Astrocyte of the hippocampus (primary cell): Measurements from ENCODE around the gene ZNF554.
A peak's percentile ranks its signal among the peaks of the same experiment; 100 is the strongest.
"Not testable (repeated sequence)": the region's sequence is repeated elsewhere in the genome, so short reads cannot be mapped to it uniquely, and the experiment has no call there.

ENCODE experiments used
- DNase-seq: peaks from one replicate; pipeline ENCODE4 v3.0.0; 2011; ENCODE audit warnings: low read depth, low spot score

ZNF554 gene

GRCh38 chr19:2790557-2791271, 29.0 kb upstream of the ZNF554 start:
- DNase-seq = no peak

GRCh38 chr19:2791440-2791839, 28.2 kb upstream of the ZNF554 start:
- no peak for DNase-seq

- no peak for DNase-seq
Observed at GRCh38 chr19:2791876-2792275, 27.8 kb upstream of the ZNF554 start.

- DNase-seq = not testable (repeated sequence)
Observed at GRCh38 chr19:2792666-2793065, 27.0 kb upstream of the ZNF554 start.

GRCh38 chr19:2793126-2793525, 26.5 kb upstream of the ZNF554 start:
- DNase-seq = no peak

- DNase-seq = no peak
Observed at GRCh38 chr19:2793577-2793976, 26.1 kb upstream of the ZNF554 start.

- no peak for DNase-seq
Observed at GRCh38 chr19:2795827-2796658, 23.6 kb upstream of the ZNF554 start.

GRCh38 chr19:2796659-2797266, 22.9 kb upstream of the ZNF554 start:
- DNase-seq = no peak

GRCh38 chr19:2797280-2797679, 22.4 kb upstream of the ZNF554 start:
- DNase-seq = no peak

GRCh38 chr19:2798158-2798685, 21.4 kb upstream of the ZNF554 start:
- DNase-seq = no peak

- DNase-seq = peak; percentile 41
Observed at GRCh38 chr19:2798733-2799132, 20.9 kb upstream of the ZNF554 start.

GRCh38 chr19:2799273-2800020, 20.2 kb upstream of the ZNF554 start:
- no peak for DNase-seq

GRCh38 chr19:2800506-2800905, 19.2 kb upstream of the ZNF554 start:
- no peak for DNase-seq

- no peak for DNase-seq
Observed at GRCh38 chr19:2802826-2803225, 16.8 kb upstream of the ZNF554 start.

- no peak for DNase-seq
Observed at GRCh38 chr19:2803486-2804155, 16.0 kb upstream of the ZNF554 start.

GRCh38 chr19:2804156-2805004, 15.3 kb upstream of the ZNF554 start:
- DNase-seq = no peak

- DNase-seq = no peak
Observed at GRCh38 chr19:2805261-2805900, 14.3 kb upstream of the ZNF554 start.

GRCh38 chr19:2805991-2806649, 13.5 kb upstream of the ZNF554 start:
- no peak for DNase-seq

- DNase-seq = no peak
Observed at GRCh38 chr19:2806736-2807378, 12.8 kb upstream of the ZNF554 start.
